H9 (cell line): ENCODE results near the gene NINL. TPM values are rescaled to one million over a fixed set of nuclear protein-coding genes. Genes with fewer than 3 reads are reported as not detected.

Experiments
- DNase-seq: peaks from one replicate; pipeline ENCODE4 v3.0.0-alpha.2; 2017
- H2AFZ ChIP-seq: one replicate; pipeline ENCODE4 v1.6.1; 2013; ENCODE audit warnings: mild to moderate bottlenecking, low read length, control low read depth, moderate library complexity
- H2AK5ac ChIP-seq: 2 replicates; pipeline ENCODE4 v1.6.1; 2013; ENCODE audit warnings: low read length, control low read depth, mixed read lengths; ENCODE audit not compliant: insufficient read length
- H2BK120ac ChIP-seq: one replicate; pipeline ENCODE4 v1.6.1; 2013; ENCODE audit warnings: low read depth, mild to moderate bottlenecking, low read length, control low read depth, inconsistent platforms; ENCODE audit not compliant: poor library complexity, severe bottlenecking
- H2BK12ac ChIP-seq: 2 replicates; pipeline ENCODE4 v1.6.1; 2013; ENCODE audit warnings: low read length, control low read depth, mixed read lengths, low read depth; ENCODE audit not compliant: insufficient read length
- H2BK15ac ChIP-seq: 2 replicates; pipeline ENCODE4 v1.6.1; 2013; ENCODE audit warnings: low read depth, low read length, control low read depth
- H2BK20ac ChIP-seq: one replicate; pipeline ENCODE4 v1.6.1; 2013; ENCODE audit warnings: low read depth, mild to moderate bottlenecking, low read length, control low read depth, inconsistent platforms; ENCODE audit not compliant: poor library complexity, severe bottlenecking
- H2BK5ac ChIP-seq: 2 replicates; pipeline ENCODE4 v1.6.1; 2013; ENCODE audit warnings: low read length, control low read depth, mixed read lengths; ENCODE audit not compliant: insufficient read length
- H3K14ac ChIP-seq: 2 replicates; pipeline ENCODE4 v1.6.1; 2013; ENCODE audit warnings: low read length, control low read depth; ENCODE audit not compliant: insufficient read depth
- H3K18ac ChIP-seq: 2 replicates; pipeline ENCODE4 v1.6.1; 2013; ENCODE audit warnings: low read depth, mild to moderate bottlenecking, mixed read lengths, low read length, control low read depth; ENCODE audit not compliant: insufficient read length
- H3K23ac ChIP-seq: 2 replicates; pipeline ENCODE4 v1.6.1; 2013; ENCODE audit warnings: low read length, control low read depth, mixed read lengths, low read depth; ENCODE audit not compliant: insufficient read length
- H3K23me2 ChIP-seq: 2 replicates; pipeline ENCODE4 v1.6.1; 2013; ENCODE audit warnings: low read depth, mild to moderate bottlenecking, mixed read lengths, low read length, control low read depth; ENCODE audit not compliant: insufficient read length, poor library complexity, severe bottlenecking
- H3K27ac ChIP-seq: 2 replicates; pipeline ENCODE4 v1.5.1; 2013; ENCODE audit warnings: low read length, control low read depth, mixed read lengths, low read depth; ENCODE audit not compliant: insufficient read length
- H3K27me3 ChIP-seq: 2 replicates; pipeline ENCODE4 v1.6.1; 2013; ENCODE audit warnings: low read length, control low read depth, inconsistent platforms; ENCODE audit not compliant: insufficient read depth
- H3K4ac ChIP-seq: 2 replicates; pipeline ENCODE4 v1.6.1; 2013; ENCODE audit warnings: low read depth, mild to moderate bottlenecking, control low read depth, inconsistent platforms, low read length, moderate library complexity
- H3K4me1 ChIP-seq: 2 replicates; pipeline ENCODE4 v1.6.1; 2013; ENCODE audit warnings: low read length, control low read depth, inconsistent platforms; ENCODE audit not compliant: insufficient read depth
- H3K4me2 ChIP-seq: 2 replicates; pipeline ENCODE4 v1.6.1; 2013; ENCODE audit warnings: low read length, control low read depth, mixed read lengths; ENCODE audit not compliant: insufficient read length, insufficient read depth
- H3K56ac ChIP-seq: 2 replicates; pipeline ENCODE4 v1.6.1; 2013; ENCODE audit warnings: low read depth, mild to moderate bottlenecking, mixed read lengths, low read length, control low read depth; ENCODE audit not compliant: insufficient read length
- H3K79me1 ChIP-seq: 2 replicates; pipeline ENCODE4 v1.6.1; 2013; ENCODE audit warnings: low read depth, mild to moderate bottlenecking, moderate library complexity, low read length, control low read depth, inconsistent platforms; ENCODE audit not compliant: insufficient read depth, poor library complexity, severe bottlenecking
- H3K79me2 ChIP-seq: 2 replicates; pipeline ENCODE4 v1.6.1; 2013; ENCODE audit warnings: low read length, control low read depth, inconsistent platforms; ENCODE audit not compliant: insufficient read depth
- H3K9ac ChIP-seq: 2 replicates; pipeline ENCODE4 v1.6.1; 2013; ENCODE audit warnings: low read length, control low read depth, mixed read lengths; ENCODE audit not compliant: insufficient read length; ENCODE audit errors: extremely low read depth
- H3K9me3 ChIP-seq: one replicate; pipeline ENCODE4 v1.6.1; 2013; ENCODE audit warnings: low read depth, low read length, inconsistent platforms; ENCODE audit not compliant: control insufficient read depth
- H3T11ph ChIP-seq: one replicate; pipeline ENCODE4 v1.6.1; 2013; ENCODE audit warnings: mild to moderate bottlenecking, low read length, control low read depth, inconsistent platforms
- H4K20me1 ChIP-seq: one replicate; pipeline ENCODE4 v1.6.1; 2013; ENCODE audit not compliant: control insufficient read depth, insufficient read length, insufficient read depth
- H4K5ac ChIP-seq: 2 replicates; pipeline ENCODE4 v1.6.1; 2013; ENCODE audit warnings: low read depth, mild to moderate bottlenecking, mixed read lengths, low read length, control low read depth; ENCODE audit not compliant: insufficient read length
- H4K8ac ChIP-seq: replicated peaks from 2 replicates; pipeline ENCODE4 v1.6.1; 2013; ENCODE audit warnings: low read length, control low read depth, mixed read lengths, low read depth; ENCODE audit not compliant: insufficient read length
- H4K91ac ChIP-seq: 2 replicates; pipeline ENCODE4 v1.6.1; 2013; ENCODE audit warnings: low read depth, mild to moderate bottlenecking, moderate library complexity, mixed read lengths, low read length, control low read depth; ENCODE audit not compliant: insufficient read length
- H3K27ac Mint-ChIP-seq, 3 experiments: 2 replicates in 2 of 3; 3 replicates in 1 of 3; pipeline ENCODE4 v1.8.0; 2020 to 2021; ENCODE audit warnings: mixed read lengths in 3 of 3, mild to moderate bottlenecking in 1 of 3, moderate library complexity in 1 of 3
- H3K27me3 Mint-ChIP-seq: 2 replicates; pipeline ENCODE4 v1.8.0; 2021; ENCODE audit warnings: low read depth, mild to moderate bottlenecking, moderate library complexity, mixed read lengths
- H3K36me3 Mint-ChIP-seq, 3 experiments: 2 replicates in 2 of 3; 3 replicates in 1 of 3; pipeline ENCODE4 v1.8.0; 2020 to 2021; ENCODE audit warnings: low read depth in 3 of 3, mixed read lengths in 3 of 3; ENCODE audit not compliant: insufficient read depth in 1 of 3
- H3K4me1 Mint-ChIP-seq, 2 experiments: 2 replicates each; pipeline ENCODE4 v1.8.0; 2020; ENCODE audit warnings: mixed read lengths in 2 of 2
- H3K4me3 Mint-ChIP-seq, 2 experiments: 2 replicates in 1 of 2; 3 replicates in 1 of 2; pipeline ENCODE4 v1.8.0; 2020 to 2021; ENCODE audit warnings: mild to moderate bottlenecking in 2 of 2, mixed read lengths in 2 of 2, moderate library complexity in 1 of 2
- H3K9me3 Mint-ChIP-seq, 2 experiments: 2 replicates in 1 of 2; 3 replicates in 1 of 2; pipeline ENCODE4 v1.8.0; 2020; ENCODE audit warnings: mild to moderate bottlenecking in 2 of 2, mixed read lengths in 2 of 2, moderate library complexity in 1 of 2
- CTCF ChIP-seq: fragments of 200-600 bp; sonication (generic); conservative IDR thresholded peaks from 3 replicates; pipeline ENCODE4 v1.8.0; 2021; ENCODE audit warnings: antibody characterized with exemption, mild to moderate bottlenecking
- WGBS: extraction: QIAGEN DNeasy Blood & Tissue Kit; methylation state at CpG from one replicate; pipeline ENCODE4 v1.1.7; 2013; ENCODE audit warnings: missing lambda C conversion rate, low lambda C conversion rate, mixed read lengths; ENCODE audit not compliant: insufficient read length; ENCODE audit errors: extremely low coverage; 5-methylcytosine and 5-hydroxymethylcytosine counted together
- total RNA-seq: library from RNA; stranded (reverse); gene quantifications from 2 replicates; pipeline ENCODE4 v1.2.1, GENCODE V29; 2021

The NINL gene
- total RNA-seq, 1 experiment from 2014 or later: 34.3 TPM

- no peak overlapping the region for H4K91ac ChIP-seq
- H4K20me1 ChIP-seq: no peaks in the 10 kb centered on the region
- TF ChIP-seq CTCF: no peak
- Mint-ChIP-seq H3K27me3 (no peaks in the 10 kb centered on the region; the same call in 1 of the 2 replicates), H3K9me3 (no peaks in the 10 kb centered on the region), H3K36me3 (peaks cover 31 to 47% (median 40%) of the 10 kb centered on the region in 3 experiments), H3K4me1 (peaks cover 23 to 24% of the 10 kb centered on the region in 2 experiments), H3K27ac (peak overlapping the region; percentile 1 to 94 (median 59)), H3K4me3 (no peak overlapping the region; a peak in 1 of 5 replicates)
- no peak overlapping the region for H2AK5ac ChIP-seq
- no peak overlapping the region for H3K9ac ChIP-seq
- H2BK20ac ChIP-seq: no peak overlapping the region
- H2BK5ac ChIP-seq: no peak overlapping the region
- no CpG with 5 or more reads among the region's 10 CpGs for WGBS
- no peak overlapping the region for H2AFZ ChIP-seq
- H3K79me2 ChIP-seq: no peaks in the 10 kb centered on the region
- H3K23ac ChIP-seq: no peak overlapping the region
- H4K8ac ChIP-seq: no peak overlapping the region
- no peak overlapping the region for H3K56ac ChIP-seq
- H3K27ac ChIP-seq: no peak overlapping the region
- no peak overlapping the region for H3K14ac ChIP-seq
- no peaks in the 10 kb centered on the region for H3K79me1 ChIP-seq
- no peak for DNase-seq
- H3K18ac ChIP-seq: no peak overlapping the region
- no peak overlapping the region for H3T11ph ChIP-seq
- no peaks in the 10 kb centered on the region for H3K27me3 ChIP-seq
- no peaks in the 10 kb centered on the region for H3K9me3 ChIP-seq
- no peak overlapping the region for H2BK15ac ChIP-seq
- no peak overlapping the region for H4K5ac ChIP-seq
- H2BK120ac ChIP-seq: no peak overlapping the region
- H3K23me2 ChIP-seq: no peaks in the 10 kb centered on the region
- H3K4ac ChIP-seq: no peak overlapping the region
- no peak overlapping the region for H3K4me2 ChIP-seq
- no peak overlapping the region for H2BK12ac ChIP-seq
- no peaks in the 10 kb centered on the region; the same call in 1 of the 2 replicates for H3K4me1 ChIP-seq
Observed at GRCh38 chr20:25493748-25494505, 91.4 kb downstream of the NINL start.
